ENCODE results near the gene LRRC8E.

GRCh38 chr19:7903244-7904073, 15.1 kb downstream of the LRRC8E start, which contains the start of gene MAP2K7:
- TF ChIP-seq CTCF (IDR thresholded peaks at IDR 0.05) (peak in 3 of 4 experiments; percentile 41 to 76 (median 47)), POLR2A (IDR thresholded peaks at IDR 0.05) (peak; percentile 78 to 83), POLR2AphosphoS5 (IDR thresholded peaks at IDR 0.05) (peak; percentile 77)

All from gastroesophageal sphincter (tissue), 3 donors.